H1 (cell line): ENCODE results near the gene CALCR. TPM values are rescaled to one million over a fixed set of nuclear protein-coding genes. Genes with fewer than 3 reads are reported as not detected.

Experiments used
- BACH1 ChIP-seq: IDR thresholded peaks from 2 replicates; pipeline ENCODE4 v1.6.1; 2012; ENCODE audit warnings: low read length, improper control_type of control experiment
- CHD7 ChIP-seq: fragments of 300-600 bp; sonication (generic); IDR thresholded peaks from 2 replicates; pipeline ENCODE4 v1.7.1; 2012; ENCODE audit warnings: low read length, moderate library complexity, mild to moderate bottlenecking, inconsistent platforms; ENCODE audit not compliant: insufficient replicate concordance
- KDM1A ChIP-seq: fragments of 200-600, 300-600 bp; sonication (generic); IDR thresholded peaks from 2 replicates; pipeline ENCODE4 v1.7.1; 2016; ENCODE audit warnings: mild to moderate bottlenecking, low read length, borderline replicate concordance
- KDM4A ChIP-seq: IDR thresholded peaks from one replicate; pipeline ENCODE4 v1.7.1; 2012; ENCODE audit warnings: low read depth, mild to moderate bottlenecking, moderate library complexity, low read length, inconsistent platforms; ENCODE audit not compliant: severe bottlenecking
- SIRT6 ChIP-seq: IDR thresholded peaks from one replicate; pipeline ENCODE4 v1.7.1; 2012; ENCODE audit warnings: low read length, inconsistent platforms
- SP1 ChIP-seq: IDR thresholded peaks from 2 replicates; pipeline ENCODE4 v1.6.1; 2011; ENCODE audit warnings: low read depth, low read length
- TBP ChIP-seq: IDR thresholded peaks from 2 replicates; pipeline ENCODE4 v1.6.1; 2011; ENCODE audit warnings: low read depth, low read length, improper control_type of control experiment
- ZNF274 ChIP-seq: IDR thresholded peaks from 2 replicates; pipeline ENCODE4 v1.7.0; 2012; ENCODE audit warnings: low read length, borderline replicate concordance; ENCODE audit errors: extremely low read depth
- polyA plus RNA-seq, 7 experiments: library from polyadenylated mRNA; depleted of rRNA in 3 of 7; stranded (reverse) in 5 of 7; unstranded in 2 of 7; fragments of >200 nt in 5 of 7; fragments of 200-250 nt in 2 of 7; gene quantifications; 1 replicate in 5 of 7; 2 replicates in 1 of 7; 4 replicates in 1 of 7; pipeline versions ENCODE4 v1.2.1 to v1.2.3, GENCODE V29; 2011 to 2013; ENCODE audit warnings: missing spikeins in 2 of 7, mixed read lengths in 2 of 7
- total RNA-seq: library from RNA; stranded (reverse); fragmentation: NEBNext Ultra II Directional; extraction: Animal tissue kit (Norgen Biotek cat#: 25700); gene quantifications from 2 replicates; pipeline ENCODE4 v1.2.1, GENCODE V29; 2021

Gene CALCR
- total and polyA plus RNA-seq, 2 of the 8 experiments (the other 6 are each of a cell fraction or from before 2014, with no cell fraction given) = 1.0 to 3.6 TPM

DNA sequence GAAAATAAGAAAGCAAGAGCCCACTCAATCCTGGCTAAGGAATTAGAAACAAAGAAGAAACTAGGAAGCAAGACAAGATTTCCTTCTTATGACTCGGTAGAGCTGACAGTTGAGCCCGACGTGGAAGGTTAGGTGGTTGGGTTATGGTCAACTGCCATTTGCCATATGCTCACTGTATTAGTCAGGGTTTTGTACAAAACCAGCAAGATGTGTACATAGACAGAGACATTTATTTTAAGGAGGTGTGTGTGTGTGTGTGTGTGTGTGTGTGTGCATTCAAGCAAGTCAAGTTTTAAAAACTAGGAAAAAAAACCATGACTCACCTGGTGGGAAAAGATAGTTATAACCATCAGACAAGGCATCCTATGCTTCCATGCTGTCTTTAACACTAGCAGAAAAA lies 183.9 kb downstream of the CALCR start (continued):
- no peak for TF ChIP-seq CHD7
- no peak for TF ChIP-seq SP1
- no peak for TF ChIP-seq TBP
- no peak for TF ChIP-seq BACH1
- TF ChIP-seq KDM4A = no peak
- no peak for TF ChIP-seq SIRT6
- TF ChIP-seq ZNF274 = no peak
- TF ChIP-seq KDM1A = no peak
